PC-9 (cell line): ENCODE data around the gene MICAL2. TPM values are rescaled to one million over a fixed set of nuclear protein-coding genes. Genes with fewer than 3 reads are reported as not detected.

ENCODE experiments used
- BruUV-seq: library from RNA; stranded (reverse); fragments of 400-500 nt; replicated peaks from 2 replicates; lab custom pipeline; 2021; lab: Mats Ljungman, UMichigan
- CTCF ChIA-PET: fragments of 300-600 bp; sonication (Branson Sonifier 250); formaldehyde crosslinking; loops from one replicate; lab custom pipeline; 2022; ENCODE audit warnings: antibody characterized with exemption; lab: Charles Lee
- POLR2A ChIA-PET: fragments of 300-600 bp; sonication (Branson Sonifier 250); formaldehyde crosslinking; loops from one replicate; lab custom pipeline; 2022; ENCODE audit warnings: antibody characterized with exemption; ENCODE audit not compliant: unreplicated experiment; lab: Charles Lee
- DNase-seq, 2 experiments: peaks; one replicate each; pipeline versions ENCODE4 v3.0.0 to v3.0.0-alpha.2; 2015 to 2022; ENCODE audit warnings: mixed read lengths in 1 of 2
- H2AFZ ChIP-seq: fragments of 200-600 bp; sonication (generic); 2 replicates; pipeline ENCODE4 v1.8.1; 2017; ENCODE audit warnings: antibody characterized with exemption
- H3F3A ChIP-seq: fragments of 200-600 bp; sonication (generic); 2 replicates; pipeline ENCODE4 v1.8.1; 2017; ENCODE audit warnings: antibody characterized with exemption, mild to moderate bottlenecking, low read depth; ENCODE audit not compliant: insufficient read depth
- H3K27ac ChIP-seq: fragments of 200-600 bp; sonication (generic); 2 replicates; pipeline ENCODE4 v1.6.1; 2016; ENCODE audit warnings: mixed run types
- H3K27me3 ChIP-seq: fragments of 200-600 bp; sonication (generic); 2 replicates; pipeline ENCODE4 v1.6.1; 2016; ENCODE audit warnings: low read depth, mixed run types; ENCODE audit not compliant: insufficient read depth
- H3K36me3 ChIP-seq: fragments of 200-600 bp; sonication (generic); 2 replicates; pipeline ENCODE4 v1.6.1; 2016; ENCODE audit warnings: low read depth, mixed run types
- H3K4me1 ChIP-seq: fragments of 200-600 bp; sonication (generic); replicated peaks from 2 replicates; pipeline ENCODE4 v1.6.1; 2016; ENCODE audit warnings: mixed run types; ENCODE audit not compliant: insufficient read depth
- H3K4me2 ChIP-seq: fragments of 200-600 bp; sonication (generic); 2 replicates; pipeline ENCODE4 v1.6.1; 2017; ENCODE audit warnings: mixed run types
- H3K4me3 ChIP-seq: fragments of 200-600 bp; sonication (generic); 2 replicates; pipeline ENCODE4 v1.6.1; 2016; ENCODE audit warnings: mixed run types
- H3K79me2 ChIP-seq: fragments of 200-600 bp; sonication (generic); 2 replicates; pipeline ENCODE4 v1.6.1; 2017; ENCODE audit warnings: low read depth, mixed run types
- H3K9me2 ChIP-seq: fragments of 200-600 bp; sonication (generic); 2 replicates; pipeline ENCODE4 v1.8.1; 2017; ENCODE audit warnings: mild to moderate bottlenecking; ENCODE audit not compliant: insufficient read depth
- H3K9me3 ChIP-seq: fragments of 200-600 bp; sonication (generic); 2 replicates; pipeline ENCODE4 v1.8.1; 2016; ENCODE audit warnings: low read depth; ENCODE audit not compliant: insufficient read depth
- H4K20me1 ChIP-seq: fragments of 200-600 bp; sonication (generic); 2 replicates; pipeline ENCODE4 v1.8.1; 2017; ENCODE audit not compliant: insufficient read depth
- EZH2 ChIP-seq: fragments of 200-600 bp; sonication (generic); IDR thresholded peaks from 2 replicates; pipeline ENCODE4 v1.8.0; 2017; ENCODE audit warnings: antibody characterized with exemption, low read depth
- intact Hi-C: fragments of 100-400 bp; cut with micrococcal nuclease; formaldehyde crosslinking; loops from one replicate; pipeline ENCODE4 v1.10.0; 2022; ENCODE audit not compliant: unreplicated experiment
- total RNA-seq: library from RNA; stranded (reverse); gene quantifications from 2 replicates; pipeline ENCODE4 v1.2.3, GENCODE V29; 2021
- TF ChIP-seq, protein P1 (sequence below): fragments of 200-600 bp; sonication (generic); conservative IDR thresholded peaks from 2 replicates; pipeline ENCODE4 v1.6.1; 2017; ENCODE audit warnings: mixed run types, antibody characterized with exemption, mild to moderate bottlenecking, moderate library complexity

Gene MICAL2
- total RNA-seq, 1 experiment from 2014 or later: 32.4 TPM

DNA sequence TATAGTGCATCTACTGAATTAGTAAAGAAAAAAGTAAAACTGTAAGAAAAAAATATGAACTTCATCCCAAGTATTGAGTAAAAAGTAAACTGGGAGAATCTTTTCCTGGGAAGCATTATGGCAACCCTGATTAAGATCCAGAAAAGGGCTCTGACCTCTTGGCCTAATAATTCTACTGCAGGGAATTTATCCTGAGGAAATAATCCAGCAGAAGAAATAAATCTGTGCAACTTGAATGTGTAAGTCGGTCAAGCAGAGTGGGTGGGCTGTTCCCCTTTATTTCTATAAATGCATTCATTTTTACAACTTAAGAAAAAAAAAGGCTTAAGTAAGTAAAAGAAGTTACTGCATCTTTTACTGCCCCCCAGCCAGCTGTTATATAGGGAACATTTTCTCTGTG, 155.7 kb downstream of the MICAL2 start:
- no peaks in the 10 kb centered on the region for H3K9me3 ChIP-seq
- no peak overlapping the region for H2AFZ ChIP-seq
- H3K27ac ChIP-seq: no peak overlapping the region
- H3K4me3 ChIP-seq: no peak overlapping the region
- intact Hi-C loops: no loop called here
- no peaks in the 10 kb centered on the region for H3K36me3 ChIP-seq
- no peaks in the 10 kb centered on the region for H3K4me1 ChIP-seq
- ChIA-PET CTCF (no interaction called here), POLR2A (no interaction called here)
- no peak for DNase-seq
- no TSS peak for BruUV-seq
- H4K20me1 ChIP-seq: no peaks in the 10 kb centered on the region
- TF ChIP-seq, protein P1, sequence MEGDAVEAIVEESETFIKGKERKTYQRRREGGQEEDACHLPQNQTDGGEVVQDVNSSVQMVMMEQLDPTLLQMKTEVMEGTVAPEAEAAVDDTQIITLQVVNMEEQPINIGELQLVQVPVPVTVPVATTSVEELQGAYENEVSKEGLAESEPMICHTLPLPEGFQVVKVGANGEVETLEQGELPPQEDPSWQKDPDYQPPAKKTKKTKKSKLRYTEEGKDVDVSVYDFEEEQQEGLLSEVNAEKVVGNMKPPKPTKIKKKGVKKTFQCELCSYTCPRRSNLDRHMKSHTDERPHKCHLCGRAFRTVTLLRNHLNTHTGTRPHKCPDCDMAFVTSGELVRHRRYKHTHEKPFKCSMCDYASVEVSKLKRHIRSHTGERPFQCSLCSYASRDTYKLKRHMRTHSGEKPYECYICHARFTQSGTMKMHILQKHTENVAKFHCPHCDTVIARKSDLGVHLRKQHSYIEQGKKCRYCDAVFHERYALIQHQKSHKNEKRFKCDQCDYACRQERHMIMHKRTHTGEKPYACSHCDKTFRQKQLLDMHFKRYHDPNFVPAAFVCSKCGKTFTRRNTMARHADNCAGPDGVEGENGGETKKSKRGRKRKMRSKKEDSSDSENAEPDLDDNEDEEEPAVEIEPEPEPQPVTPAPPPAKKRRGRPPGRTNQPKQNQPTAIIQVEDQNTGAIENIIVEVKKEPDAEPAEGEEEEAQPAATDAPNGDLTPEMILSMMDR: no peak
- TF ChIP-seq EZH2: no peak
- no peaks in the 10 kb centered on the region for H3K27me3 ChIP-seq
- H3F3A ChIP-seq: no peaks in the 10 kb centered on the region
- no peaks in the 10 kb centered on the region for H3K9me2 ChIP-seq
- H3K4me2 ChIP-seq: no peak overlapping the region
- H3K79me2 ChIP-seq: no peaks in the 10 kb centered on the region

DNA sequence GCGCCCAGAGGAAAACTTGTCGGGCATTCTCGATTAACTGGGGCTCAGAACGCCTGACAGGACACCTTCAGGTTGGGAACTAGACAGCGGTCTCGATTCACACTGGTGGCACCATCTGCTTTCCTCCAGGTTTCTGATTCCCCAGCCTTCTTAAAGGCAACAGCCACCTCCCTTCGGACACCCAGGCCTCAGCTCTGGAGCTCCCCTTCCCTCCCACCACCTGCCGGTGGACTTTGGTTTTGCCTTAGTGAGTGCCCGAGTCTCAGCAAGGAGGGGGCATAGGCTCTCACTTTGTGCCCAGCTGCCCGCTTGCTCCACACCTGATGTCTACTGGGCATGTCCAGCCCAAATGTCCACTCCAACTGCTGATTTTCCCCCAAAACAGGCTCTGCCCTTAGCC, 156.6 kb downstream of the MICAL2 start:
- CTCF ChIA-PET: no interaction called here
- no peak for TF ChIP-seq EZH2
- TF ChIP-seq, protein P1: no peak
- H4K20me1 ChIP-seq: no peaks in the 10 kb centered on the region
- POLR2A ChIA-PET: no interaction called here
- no peak overlapping the region for H3K27ac ChIP-seq
- DNase-seq: no peak
- BruUV-seq: no TSS peak
- H3K4me1 ChIP-seq: no peaks in the 10 kb centered on the region
- no peaks in the 10 kb centered on the region for H3K9me3 ChIP-seq
- H3K79me2 ChIP-seq: no peaks in the 10 kb centered on the region
- H3K4me2 ChIP-seq: no peak overlapping the region
- H3K9me2 ChIP-seq: no peaks in the 10 kb centered on the region
- intact Hi-C loops: no loop called here
- H3K27me3 ChIP-seq: no peaks in the 10 kb centered on the region
- no peaks in the 10 kb centered on the region for H3F3A ChIP-seq
- H3K4me3 ChIP-seq: no peak overlapping the region
- H3K36me3 ChIP-seq: no peaks in the 10 kb centered on the region
- no peak overlapping the region for H2AFZ ChIP-seq

DNA sequence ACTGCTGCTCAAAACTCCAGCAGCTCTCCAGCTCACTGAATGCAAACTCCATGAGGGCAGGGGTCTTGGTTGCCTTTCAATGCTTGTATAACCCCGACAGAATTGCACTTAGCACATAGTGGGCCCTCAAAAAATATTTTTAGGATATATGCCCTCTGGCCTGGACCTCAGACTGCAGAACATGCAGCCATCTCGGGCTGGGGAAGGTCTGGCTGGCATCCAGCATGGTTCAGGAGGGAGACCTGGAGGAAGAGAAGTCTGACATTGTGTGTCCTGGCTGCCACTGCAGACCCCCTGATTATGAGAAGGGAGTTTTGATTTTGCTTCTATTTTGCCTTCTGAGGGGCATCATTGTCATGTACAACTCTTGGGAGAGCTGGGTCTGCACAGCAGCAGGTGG, 157.5 kb downstream of the MICAL2 start:
- H3K9me3 ChIP-seq: no peaks in the 10 kb centered on the region
- no TSS peak for BruUV-seq
- no peak overlapping the region for H3K4me3 ChIP-seq
- intact Hi-C loops: no loop called here
- no peaks in the 10 kb centered on the region for H3K4me1 ChIP-seq
- no peaks in the 10 kb centered on the region for H3K36me3 ChIP-seq
- no peak for DNase-seq
- CTCF ChIA-PET: no interaction called here
- no peaks in the 10 kb centered on the region for H4K20me1 ChIP-seq
- no peak overlapping the region for H3K4me2 ChIP-seq
- POLR2A ChIA-PET: no interaction called here
- no peaks in the 10 kb centered on the region for H3K79me2 ChIP-seq
- H3K27ac ChIP-seq: no peak overlapping the region
- no peaks in the 10 kb centered on the region for H3F3A ChIP-seq
- H3K27me3 ChIP-seq: no peaks in the 10 kb centered on the region
- TF ChIP-seq EZH2: no peak
- TF ChIP-seq, protein P1: no peak
- no peaks in the 10 kb centered on the region for H3K9me2 ChIP-seq
- H2AFZ ChIP-seq: no peak overlapping the region
